HG03460 (cell line): ENCODE data around the gene MLC1.

Experiments
- ATAC-seq: cut with Tn5 transposase; IDR thresholded peaks from one replicate; pipeline ENCODE4 v1.9.1; 2021; ENCODE audit not compliant: unreplicated experiment

The MLC1 gene

GRCh38 chr22:50016988-50017700 is 68.1 kb downstream of the MLC1 start:
- ATAC-seq: no peak

GRCh38 chr22:50016308-50016987 is 68.8 kb downstream of the MLC1 start:
- no peak for ATAC-seq

- no peak for ATAC-seq
Measured at GRCh38 chr22:50015451-50016307, 69.5 kb downstream of the MLC1 start.

GRCh38 chr22:50014655-50015401 is 70.4 kb downstream of the MLC1 start:
- no peak for ATAC-seq

GRCh38 chr22:50014053-50014501 is 71.1 kb downstream of the MLC1 start:
- no peak for ATAC-seq

- no peak for ATAC-seq
Measured at GRCh38 chr22:50012211-50013181, 72.7 kb downstream of the MLC1 start, which contains the start of gene IL17REL. TSS of gene IL17REL (minus strand) at chr22:50012765. CDS start at chr22:50012646, 119 bp downstream.

GRCh38 chr22:50011447-50012210 is 73.6 kb downstream of the MLC1 start:
- no peak for ATAC-seq

- no peak for ATAC-seq
Measured at GRCh38 chr22:50010676-50011446, 74.4 kb downstream of the MLC1 start.

GRCh38 chr22:50009765-50010675 is 75.2 kb downstream of the MLC1 start:
- no peak for ATAC-seq
